ENCODE data around the gene LYPD6.
"Not testable (repeated sequence)": the region's sequence is repeated elsewhere in the genome, so short reads cannot be mapped to it uniquely, and the experiment has no call there.

LYPD6 gene

GRCh38 chr2:149458502-149458901, 128.1 kb downstream of the LYPD6 start:
- no peak for DNase-seq

- DNase-seq: no peak
Observed at GRCh38 chr2:149463328-149464002, 133.1 kb downstream of the LYPD6 start.

GRCh38 chr2:149464396-149464795, 134.0 kb downstream of the LYPD6 start:
- DNase-seq: no peak

- no peak for DNase-seq
Observed at GRCh38 chr2:149465873-149466272, 135.5 kb downstream of the LYPD6 start.

- no peak for DNase-seq
Observed at GRCh38 chr2:149466635-149467034, 136.2 kb downstream of the LYPD6 start.

GRCh38 chr2:149467436-149467835, 137.0 kb downstream of the LYPD6 start:
- no peak for DNase-seq

GRCh38 chr2:149468636-149469035, 138.2 kb downstream of the LYPD6 start:
- DNase-seq: no peak

GRCh38 chr2:149470046-149470445, 139.7 kb downstream of the LYPD6 start:
- no peak for DNase-seq

GRCh38 chr2:149472413-149472812, 142.0 kb downstream of the LYPD6 start:
- no peak for DNase-seq

GRCh38 chr2:149473068-149473467, 142.7 kb downstream of the LYPD6 start:
- DNase-seq: no peak

GRCh38 chr2:149473521-149473920, 143.1 kb downstream of the LYPD6 start:
- DNase-seq: no peak

GRCh38 chr2:149483004-149483605, 152.7 kb downstream of the LYPD6 start:
- DNase-seq: no peak

GRCh38 chr2:149486664-149487063, 156.3 kb downstream of the LYPD6 start:
- DNase-seq: no peak

- DNase-seq: no peak
Observed at GRCh38 chr2:149487189-149487588, 156.8 kb downstream of the LYPD6 start.

GRCh38 chr2:149488706-149489440, 158.5 kb downstream of the LYPD6 start:
- no peak for DNase-seq

- DNase-seq: no peak
Observed at GRCh38 chr2:149489452-149489851, 159.1 kb downstream of the LYPD6 start.

- DNase-seq: no peak
Observed at GRCh38 chr2:149490296-149490695, 159.9 kb downstream of the LYPD6 start.

- no peak for DNase-seq
Observed at GRCh38 chr2:149492923-149493322, 162.5 kb downstream of the LYPD6 start.

GRCh38 chr2:149499204-149499603, 168.8 kb downstream of the LYPD6 start:
- not testable (repeated sequence) for DNase-seq

- not testable (repeated sequence) for DNase-seq
Observed at GRCh38 chr2:149506808-149507207, 176.4 kb downstream of the LYPD6 start.

GRCh38 chr2:149507974-149508373, 177.6 kb downstream of the LYPD6 start:
- DNase-seq: no peak

GRCh38 chr2:149513461-149513860, 183.1 kb downstream of the LYPD6 start:
- no peak for DNase-seq

Data from COR-L47 (cell line).